Measurements from ENCODE around the gene ATF6B. TPM values are rescaled to one million over a fixed set of nuclear protein-coding genes. Genes with fewer than 3 reads are reported as not detected.

ATF6B gene
- total and polyA plus RNA-seq, 2 experiments from 2014 or later = 24.9 to 26.1 TPM

DNA sequence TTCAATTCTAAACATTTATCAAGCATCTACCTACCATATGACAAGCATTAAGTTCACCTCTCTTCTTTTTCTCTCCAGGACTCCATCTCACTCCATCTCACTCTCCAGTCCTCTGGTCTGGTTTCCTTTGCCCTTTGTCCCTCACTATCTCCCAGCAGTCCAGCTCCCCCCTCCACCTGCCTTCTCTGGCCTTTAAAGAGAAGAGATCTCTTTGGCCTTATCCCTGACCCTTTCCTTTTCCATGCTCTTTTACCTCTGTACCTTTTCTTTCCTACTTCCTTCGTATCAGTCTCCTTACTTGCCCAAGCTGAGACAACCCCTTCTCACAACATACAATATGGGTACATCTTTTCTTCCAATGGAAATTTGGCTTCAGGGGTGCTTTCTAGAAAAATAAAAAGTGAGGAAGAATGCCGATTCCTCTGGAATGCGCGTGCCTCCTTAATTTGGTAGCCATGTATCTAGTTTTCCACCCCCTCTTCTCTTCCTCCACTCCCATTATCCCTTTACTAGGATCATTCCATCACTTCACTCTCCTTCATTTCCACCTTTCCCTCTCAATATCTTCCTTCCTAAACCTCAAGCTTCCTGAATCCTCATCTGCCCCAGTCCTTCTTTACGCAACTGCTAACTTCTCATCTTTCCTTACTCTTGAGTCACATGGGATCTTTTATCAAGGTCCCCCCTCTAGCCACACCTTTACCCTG is 48.6 kb upstream of the ATF6B start:
- Histone ChIP-seq H3K4me2 (peak overlapping the region; percentile 84), H3K9me2 (ENCODE audit: insufficient read depth) (no peaks in the 10 kb centered on the region), H3K4me1 (ENCODE audit: insufficient read depth) (peaks cover 22% of the 10 kb centered on the region), H3F3A (replicated peaks; ENCODE audit: low read depth) (0 out of 2 replicates have a peak, but pooled peaks cover 7% of the 10 kb centered on the region), H3K79me2 (replicated peaks; ENCODE audit: insufficient read depth) (peaks cover 54% of the 10 kb centered on the region), H3K27me3 (ENCODE audit: insufficient read depth) (no peaks in the 10 kb centered on the region), H2AFZ (no peak overlapping the region), H3K4me3 (peak overlapping the region; percentile 79), H4K20me1 (replicated peaks; ENCODE audit: insufficient read depth) (peaks cover 10% of the 10 kb centered on the region; the same call in 1 of the 2 replicates), H3K27ac (ENCODE audit: low read depth) (peak overlapping the region; percentile 93), H3K36me3 (ENCODE audit: insufficient read depth) (peaks cover 2% of the 10 kb centered on the region; the same call in 1 of the 2 replicates)
- ATAC-seq (peak; percentile 1), DNase-seq (ENCODE audit: low spot score) (no peak)
- Mint-ChIP-seq H3K9me3 (no peaks in the 10 kb centered on the region), H3K36me3 (ENCODE audit: low read depth) (peaks cover 31% of the 10 kb centered on the region), H3K4me1 (peaks cover 46% of the 10 kb centered on the region), H3K4me3 (peak overlapping the region; percentile 79), H3K27ac (peak overlapping the region; percentile 91), H3K27me3 (ENCODE audit: insufficient read depth, low read depth, poor library complexity) (peaks cover 19% of the 10 kb centered on the region)
- TF ChIP-seq NANOG (IDR thresholded peaks at IDR 0.05; ENCODE audit: borderline replicate concordance) (no peak), CREB1 (CRISPR knock-in tag; IDR thresholded peaks at IDR 0.05; ENCODE audit: low read depth) (no peak), JUNB (IDR thresholded peaks at IDR 0.05; ENCODE audit: unreplicated experiment) (no peak), ETS1 (IDR thresholded peaks at IDR 0.05) (no peak), STAT1 (IDR thresholded peaks at IDR 0.05; ENCODE audit: unreplicated experiment) (no peak), EZH2 (IDR thresholded peaks at IDR 0.05; ENCODE audit: low read depth, unreplicated experiment) (no peak), POLR2AphosphoS5 (IDR thresholded peaks at IDR 0.05; ENCODE audit: low read depth) (no peak), ZNF331 (CRISPR knock-in tag; IDR thresholded peaks at IDR 0.05; ENCODE audit: low read depth) (no peak), EZH2phosphoT487 (IDR thresholded peaks at IDR 0.05; ENCODE audit: unreplicated experiment) (no peak), ZNF114 (CRISPR knock-in tag; IDR thresholded peaks at IDR 0.05) (no peak)
- TF ChIP-seq, protein P1, sequence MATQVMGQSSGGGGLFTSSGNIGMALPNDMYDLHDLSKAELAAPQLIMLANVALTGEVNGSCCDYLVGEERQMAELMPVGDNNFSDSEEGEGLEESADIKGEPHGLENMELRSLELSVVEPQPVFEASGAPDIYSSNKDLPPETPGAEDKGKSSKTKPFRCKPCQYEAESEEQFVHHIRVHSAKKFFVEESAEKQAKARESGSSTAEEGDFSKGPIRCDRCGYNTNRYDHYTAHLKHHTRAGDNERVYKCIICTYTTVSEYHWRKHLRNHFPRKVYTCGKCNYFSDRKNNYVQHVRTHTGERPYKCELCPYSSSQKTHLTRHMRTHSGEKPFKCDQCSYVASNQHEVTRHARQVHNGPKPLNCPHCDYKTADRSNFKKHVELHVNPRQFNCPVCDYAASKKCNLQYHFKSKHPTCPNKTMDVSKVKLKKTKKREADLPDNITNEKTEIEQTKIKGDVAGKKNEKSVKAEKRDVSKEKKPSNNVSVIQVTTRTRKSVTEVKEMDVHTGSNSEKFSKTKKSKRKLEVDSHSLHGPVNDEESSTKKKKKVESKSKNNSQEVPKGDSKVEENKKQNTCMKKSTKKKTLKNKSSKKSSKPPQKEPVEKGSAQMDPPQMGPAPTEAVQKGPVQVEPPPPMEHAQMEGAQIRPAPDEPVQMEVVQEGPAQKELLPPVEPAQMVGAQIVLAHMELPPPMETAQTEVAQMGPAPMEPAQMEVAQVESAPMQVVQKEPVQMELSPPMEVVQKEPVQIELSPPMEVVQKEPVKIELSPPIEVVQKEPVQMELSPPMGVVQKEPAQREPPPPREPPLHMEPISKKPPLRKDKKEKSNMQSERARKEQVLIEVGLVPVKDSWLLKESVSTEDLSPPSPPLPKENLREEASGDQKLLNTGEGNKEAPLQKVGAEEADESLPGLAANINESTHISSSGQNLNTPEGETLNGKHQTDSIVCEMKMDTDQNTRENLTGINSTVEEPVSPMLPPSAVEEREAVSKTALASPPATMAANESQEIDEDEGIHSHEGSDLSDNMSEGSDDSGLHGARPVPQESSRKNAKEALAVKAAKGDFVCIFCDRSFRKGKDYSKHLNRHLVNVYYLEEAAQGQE (IDR thresholded peaks at IDR 0.05; ENCODE audit: unreplicated experiment) = no peak
- TF ChIP-seq, protein P2, sequence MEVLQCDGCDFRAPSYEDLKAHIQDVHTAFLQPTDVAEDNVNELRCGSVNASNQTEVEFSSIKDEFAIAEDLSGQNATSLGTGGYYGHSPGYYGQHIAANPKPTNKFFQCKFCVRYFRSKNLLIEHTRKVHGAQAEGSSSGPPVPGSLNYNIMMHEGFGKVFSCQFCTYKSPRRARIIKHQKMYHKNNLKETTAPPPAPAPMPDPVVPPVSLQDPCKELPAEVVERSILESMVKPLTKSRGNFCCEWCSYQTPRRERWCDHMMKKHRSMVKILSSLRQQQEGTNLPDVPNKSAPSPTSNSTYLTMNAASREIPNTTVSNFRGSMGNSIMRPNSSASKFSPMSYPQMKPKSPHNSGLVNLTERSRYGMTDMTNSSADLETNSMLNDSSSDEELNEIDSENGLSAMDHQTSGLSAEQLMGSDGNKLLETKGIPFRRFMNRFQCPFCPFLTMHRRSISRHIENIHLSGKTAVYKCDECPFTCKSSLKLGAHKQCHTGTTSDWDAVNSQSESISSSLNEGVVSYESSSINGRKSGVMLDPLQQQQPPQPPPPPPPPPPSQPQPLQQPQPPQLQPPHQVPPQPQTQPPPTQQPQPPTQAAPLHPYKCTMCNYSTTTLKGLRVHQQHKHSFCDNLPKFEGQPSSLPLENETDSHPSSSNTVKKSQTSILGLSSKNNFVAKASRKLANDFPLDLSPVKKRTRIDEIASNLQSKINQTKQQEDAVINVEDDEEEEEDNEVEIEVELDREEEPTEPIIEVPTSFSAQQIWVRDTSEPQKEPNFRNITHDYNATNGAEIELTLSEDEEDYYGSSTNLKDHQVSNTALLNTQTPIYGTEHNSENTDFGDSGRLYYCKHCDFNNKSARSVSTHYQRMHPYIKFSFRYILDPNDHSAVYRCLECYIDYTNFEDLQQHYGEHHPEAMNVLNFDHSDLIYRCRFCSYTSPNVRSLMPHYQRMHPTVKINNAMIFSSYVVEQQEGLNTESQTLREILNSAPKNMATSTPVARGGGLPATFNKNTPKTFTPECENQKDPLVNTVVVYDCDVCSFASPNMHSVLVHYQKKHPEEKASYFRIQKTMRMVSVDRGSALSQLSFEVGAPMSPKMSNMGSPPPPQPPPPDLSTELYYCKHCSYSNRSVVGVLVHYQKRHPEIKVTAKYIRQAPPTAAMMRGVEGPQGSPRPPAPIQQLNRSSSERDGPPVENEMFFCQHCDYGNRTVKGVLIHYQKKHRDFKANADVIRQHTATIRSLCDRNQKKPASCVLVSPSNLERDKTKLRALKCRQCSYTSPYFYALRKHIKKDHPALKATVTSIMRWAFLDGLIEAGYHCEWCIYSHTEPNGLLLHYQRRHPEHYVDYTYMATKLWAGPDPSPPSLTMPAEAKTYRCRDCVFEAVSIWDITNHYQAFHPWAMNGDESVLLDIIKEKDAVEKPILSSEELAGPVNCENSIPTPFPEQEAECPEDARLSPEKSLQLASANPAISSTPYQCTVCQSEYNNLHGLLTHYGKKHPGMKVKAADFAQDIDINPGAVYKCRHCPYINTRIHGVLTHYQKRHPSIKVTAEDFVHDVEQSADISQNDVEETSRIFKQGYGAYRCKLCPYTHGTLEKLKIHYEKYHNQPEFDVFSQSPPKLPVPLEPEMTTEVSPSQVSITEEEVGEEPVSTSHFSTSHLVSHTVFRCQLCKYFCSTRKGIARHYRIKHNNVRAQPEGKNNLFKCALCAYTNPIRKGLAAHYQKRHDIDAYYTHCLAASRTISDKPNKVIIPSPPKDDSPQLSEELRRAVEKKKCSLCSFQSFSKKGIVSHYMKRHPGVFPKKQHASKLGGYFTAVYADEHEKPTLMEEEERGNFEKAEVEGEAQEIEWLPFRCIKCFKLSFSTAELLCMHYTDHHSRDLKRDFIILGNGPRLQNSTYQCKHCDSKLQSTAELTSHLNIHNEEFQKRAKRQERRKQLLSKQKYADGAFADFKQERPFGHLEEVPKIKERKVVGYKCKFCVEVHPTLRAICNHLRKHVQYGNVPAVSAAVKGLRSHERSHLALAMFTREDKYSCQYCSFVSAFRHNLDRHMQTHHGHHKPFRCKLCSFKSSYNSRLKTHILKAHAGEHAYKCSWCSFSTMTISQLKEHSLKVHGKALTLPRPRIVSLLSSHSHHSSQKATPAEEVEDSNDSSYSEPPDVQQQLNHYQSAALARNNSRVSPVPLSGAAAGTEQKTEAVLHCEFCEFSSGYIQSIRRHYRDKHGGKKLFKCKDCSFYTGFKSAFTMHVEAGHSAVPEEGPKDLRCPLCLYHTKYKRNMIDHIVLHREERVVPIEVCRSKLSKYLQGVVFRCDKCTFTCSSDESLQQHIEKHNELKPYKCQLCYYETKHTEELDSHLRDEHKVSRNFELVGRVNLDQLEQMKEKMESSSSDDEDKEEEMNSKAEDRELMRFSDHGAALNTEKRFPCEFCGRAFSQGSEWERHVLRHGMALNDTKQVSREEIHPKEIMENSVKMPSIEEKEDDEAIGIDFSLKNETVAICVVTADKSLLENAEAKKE (CRISPR knock-in tag; IDR thresholded peaks at IDR 0.05) = no peak

Data from GM23338 (cell line).